Testis (tissue), 3 donors: ENCODE results near the gene ZNF367. TPM values are rescaled to one million over a fixed set of nuclear protein-coding genes. Genes with fewer than 3 reads are reported as not detected.

Source experiments
- DNase-seq: peaks from one replicate; pipeline ENCODE4 v3.0.0-alpha.2; 2019
- H3K27ac ChIP-seq, 2 donors: fragments of 200-600 bp; sonication (generic); one replicate each; pipeline ENCODE4 v1.5.1; 2019
- H3K27me3 ChIP-seq: fragments of 200-600 bp; sonication (generic); one replicate; pipeline ENCODE4 v1.5.1; 2019
- H3K36me3 ChIP-seq: fragments of 200-600 bp; sonication (generic); one replicate; pipeline ENCODE4 v1.5.1; 2017; ENCODE audit warnings: low read depth; ENCODE audit errors: missing control alignments
- H3K4me1 ChIP-seq: fragments of 200-600 bp; sonication (generic); one replicate; pipeline ENCODE4 v1.5.1; 2019
- H3K4me3 ChIP-seq, 2 donors: fragments of 200-600 bp; sonication (generic); one replicate each; pipeline ENCODE4 v1.5.1; 2017 to 2019
- H3K9me3 ChIP-seq: fragments of 200-600 bp; sonication (generic); one replicate; pipeline ENCODE4 v1.5.1; 2017
- CTCF ChIP-seq, 3 experiments: fragments of 450-650 bp in 2 of 3; fragments of 200-600 bp in 1 of 3; sonication (generic) in 1 of 3; IDR thresholded peaks; one replicate each; pipeline ENCODE4 v1.5.1; 2016 to 2019; ENCODE audit warnings: antibody characterized with exemption in 3 of 3, mild to moderate bottlenecking in 2 of 3, moderate library complexity in 1 of 3
- POLR2A ChIP-seq: fragments of 450-650 bp; IDR thresholded peaks from one replicate; pipeline ENCODE4 v1.6.1; 2017; ENCODE audit warnings: antibody characterized with exemption, mild to moderate bottlenecking, moderate library complexity
- WGBS, 2 donors: methylation state at CpG; one replicate each; pipeline ENCODE4 v1.1.5; 2018; 5-methylcytosine and 5-hydroxymethylcytosine counted together
- intact Hi-C: fragments of 100-400 bp; cut with DNase I; formaldehyde crosslinking; loops from one replicate; pipeline ENCODE4 v1.15.1; 2023; ENCODE audit warnings: low total_unique reads
- polyA plus RNA-seq: library from polyadenylated mRNA; stranded (reverse); fragments of 350-450 nt; fragmentation: Illumina TruSeq; extraction: RNeasy Lipid Tissue Mini Kit (QIAGEN cat#74804); gene quantifications from one replicate; pipeline ENCODE4 v1.2.3, GENCODE V29; 2014; ENCODE audit warnings: low read depth, low replicate concordance; ENCODE audit not compliant: insufficient read depth
- total RNA-seq, 2 donors: library from RNA; depleted of rRNA; stranded (reverse); fragments of >200 nt; gene quantifications; one replicate each; pipeline ENCODE4 v1.2.3, GENCODE V29; 2016

The ZNF367 gene
- total and polyA plus RNA-seq, 3 donors from 2014 or later, result 6.9 to 11.3 (median 10.6) TPM

GRCh38 chr9:96342571-96343245, 75.5 kb downstream of the ZNF367 start:
- no peak overlapping the region for H3K4me3 ChIP-seq
- TF ChIP-seq CTCF (IDR thresholded peaks at IDR 0.05), result no peak
- no peak for TF ChIP-seq POLR2A
- H3K27ac ChIP-seq, result no peak overlapping the region

GRCh38 chr9:96340707-96341106, 77.5 kb downstream of the ZNF367 start:
- H3K27me3 ChIP-seq, result no peaks in the 10 kb centered on the region
- intact Hi-C loops, result no loop called here
- H3K27ac ChIP-seq, result no peak overlapping the region
- 93 to 97% methylated on average over 3 of the region's 3 CpGs for WGBS, 2 donors
- H3K9me3 ChIP-seq, result no peaks in the 10 kb centered on the region
- no peaks in the 10 kb centered on the region for H3K4me1 ChIP-seq
- TF ChIP-seq CTCF (IDR thresholded peaks at IDR 0.05), result no peak
- TF ChIP-seq POLR2A, result no peak
- no peak for DNase-seq
- no peak overlapping the region for H3K4me3 ChIP-seq
- H3K36me3 ChIP-seq, result no peaks in the 10 kb centered on the region

More at GRCh38 chr9:96342571-96343245, 75.5 kb downstream of the ZNF367 start:
- no peaks in the 10 kb centered on the region for H3K4me1 ChIP-seq
- no peaks in the 10 kb centered on the region for H3K9me3 ChIP-seq
- WGBS, 2 donors, result 83 to 89% methylated on average over 10 to 20 of the region's 20 CpGs
- no peak for DNase-seq
- intact Hi-C loops, result no loop called here
- no peaks in the 10 kb centered on the region for H3K36me3 ChIP-seq
- H3K27me3 ChIP-seq, result no peaks in the 10 kb centered on the region

DNA sequence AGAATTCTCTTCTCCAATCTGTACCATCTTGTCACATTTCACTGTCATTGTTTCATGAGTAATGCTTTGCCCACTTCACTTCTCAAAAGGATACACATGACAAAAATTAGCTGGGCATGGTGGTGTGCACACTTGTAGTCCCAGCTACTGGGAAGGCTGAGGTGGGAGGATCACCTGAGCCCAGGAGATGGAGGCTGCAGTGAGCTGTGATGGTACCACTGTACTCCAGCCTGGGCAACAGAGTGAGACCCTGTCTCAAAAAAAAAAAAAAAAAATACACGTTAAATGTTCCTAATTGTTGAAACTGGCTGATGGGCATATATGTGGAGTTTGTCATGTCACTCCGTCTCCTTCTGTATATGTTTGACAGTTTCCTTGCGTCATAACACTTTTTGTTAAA, 79.9 kb downstream of the ZNF367 start:
- Histone ChIP-seq H3K4me3 (no peak overlapping the region), H3K4me1 (no peaks in the 10 kb centered on the region), H3K36me3 (no peaks in the 10 kb centered on the region), H3K27me3 (no peaks in the 10 kb centered on the region), H3K27ac (no peak overlapping the region), H3K9me3 (no peaks in the 10 kb centered on the region)
- intact Hi-C loops, result no loop called here
- TF ChIP-seq POLR2A (no peak), CTCF (IDR thresholded peaks at IDR 0.05) (no peak)
- no peak for DNase-seq
- 97% methylated on average over 3 of the region's 3 CpGs for WGBS, 2 donors

Other genes with a start within 250 kb of the ZNF367 start
- gene HSD17B3, start 116.2 kb downstream of the ZNF367 start, total RNA-seq, result 100 to 1,000 TPM; 104 to 159 TPM
- gene HSD17B3, start 116.2 kb downstream of the ZNF367 start, polyA plus RNA-seq, result 103 TPM
- gene SLC35D2, start 34.7 kb downstream of the ZNF367 start, total RNA-seq, result 10 to 100 TPM; 26.5 to 34.2 TPM
- gene SLC35D2, start 34.7 kb downstream of the ZNF367 start, polyA plus RNA-seq, result 18.4 TPM
- gene HABP4, start 31.8 kb upstream of the ZNF367 start, total RNA-seq, result 10 to 100 TPM; 30.6 to 67.2 TPM
- 46.9 TPM for gene HABP4, start 31.8 kb upstream of the ZNF367 start, polyA plus RNA-seq
- gene CDC14B, start 201.5 kb upstream of the ZNF367 start, total RNA-seq, result 10 to 100 TPM; 33.1 to 44.0 TPM
- 33.7 TPM for gene CDC14B, start 201.5 kb upstream of the ZNF367 start, polyA plus RNA-seq
- 10 to 100 TPM; 12.8 to 17.5 TPM for gene PRXL2C, start 236.9 kb upstream of the ZNF367 start, total RNA-seq
- gene PRXL2C, start 236.9 kb upstream of the ZNF367 start, polyA plus RNA-seq, result 15.8 TPM